ENCODE measurements around the gene NSD2. TPM values are rescaled to one million over a fixed set of nuclear protein-coding genes. Genes with fewer than 3 reads are reported as not detected.
"Not testable (repeated sequence)": the region's sequence is repeated elsewhere in the genome, so short reads cannot be mapped to it uniquely, and the experiment has no call there.

Gene NSD2
- total RNA-seq, 1 donor from 2014 or later = 202 TPM

DNA sequence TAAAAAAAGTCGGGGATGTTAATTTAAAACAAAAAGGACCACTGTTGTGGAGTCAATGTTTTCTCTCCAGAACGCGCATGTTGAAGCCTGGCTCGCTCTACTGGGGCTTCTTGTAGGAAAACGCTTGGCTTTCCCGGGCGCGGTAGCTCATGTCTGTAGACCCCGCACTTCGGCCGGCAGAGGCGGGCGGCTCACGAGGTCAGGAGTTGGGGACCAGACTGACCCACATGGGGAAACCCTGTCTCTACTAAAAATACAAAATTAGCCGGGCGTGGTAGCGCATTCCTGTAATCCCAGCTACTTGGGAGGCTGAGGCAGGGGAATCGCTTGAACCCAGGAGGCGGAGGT is 122.0 kb downstream of the NSD2 start:
- H3K27me3 Mint-ChIP-seq (ENCODE audit: insufficient read depth) = no peaks in the 10 kb centered on the region
- no peak for DNase-seq (ENCODE audit: low spot score)
- peaks cover 42% of the 10 kb centered on the region for H3K36me3 Mint-ChIP-seq (ENCODE audit: low read depth)
- intact Hi-C loops (cut with micrococcal nuclease) = no loop called here
- H3K4me3 Mint-ChIP-seq = no peak overlapping the region
- peaks cover 25% of the 10 kb centered on the region for H3K9me3 Mint-ChIP-seq
- H3K27ac Mint-ChIP-seq = no peak overlapping the region
- H3K4me1 Mint-ChIP-seq (ENCODE audit: low read depth) = peaks cover 12% of the 10 kb centered on the region

GRCh38 chr4:1993718-1994516 is 122.7 kb downstream of the NSD2 start:
- H3K27ac Mint-ChIP-seq; H3K27me3 Mint-ChIP-seq (ENCODE audit: insufficient read depth); DNase-seq (ENCODE audit: low spot score); H3K4me3 Mint-ChIP-seq; intact Hi-C loops (cut with micrococcal nuclease): not testable (repeated sequence)
- Mint-ChIP-seq H3K36me3 (ENCODE audit: low read depth) (peaks cover 45% of the 10 kb centered on the region), H3K9me3 (peaks cover 33% of the 10 kb centered on the region), H3K4me1 (ENCODE audit: low read depth) (peaks cover 12% of the 10 kb centered on the region)

DNA sequence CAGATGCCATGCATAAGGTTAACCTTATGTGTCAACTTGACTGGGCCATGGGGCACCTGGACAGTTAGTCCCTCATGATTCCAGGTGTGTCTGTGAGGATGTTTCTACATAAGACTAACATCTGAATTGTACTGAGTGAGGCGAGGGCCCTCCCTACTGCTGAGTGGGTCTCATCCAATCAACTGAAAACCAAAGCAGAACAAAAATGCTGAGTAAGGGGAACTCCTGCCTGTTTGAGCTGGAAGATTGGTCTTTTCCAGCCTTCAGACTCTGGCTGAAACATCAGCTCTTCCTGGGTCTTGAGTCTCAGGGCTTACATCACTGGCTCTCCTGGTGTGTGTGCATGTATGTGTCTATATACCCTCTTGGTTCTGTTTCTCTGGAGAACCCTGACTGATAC is 123.7 kb downstream of the NSD2 start:
- Mint-ChIP-seq H3K4me3 (no peak overlapping the region), H3K36me3 (ENCODE audit: low read depth) (peaks cover 55% of the 10 kb centered on the region), H3K27me3 (ENCODE audit: insufficient read depth) (no peaks in the 10 kb centered on the region), H3K9me3 (peaks cover 43% of the 10 kb centered on the region), H3K27ac (no peak overlapping the region), H3K4me1 (ENCODE audit: low read depth) (peaks cover 12% of the 10 kb centered on the region)
- DNase-seq (ENCODE audit: low spot score) = no peak
- intact Hi-C loops (cut with micrococcal nuclease) = no loop called here

DNA sequence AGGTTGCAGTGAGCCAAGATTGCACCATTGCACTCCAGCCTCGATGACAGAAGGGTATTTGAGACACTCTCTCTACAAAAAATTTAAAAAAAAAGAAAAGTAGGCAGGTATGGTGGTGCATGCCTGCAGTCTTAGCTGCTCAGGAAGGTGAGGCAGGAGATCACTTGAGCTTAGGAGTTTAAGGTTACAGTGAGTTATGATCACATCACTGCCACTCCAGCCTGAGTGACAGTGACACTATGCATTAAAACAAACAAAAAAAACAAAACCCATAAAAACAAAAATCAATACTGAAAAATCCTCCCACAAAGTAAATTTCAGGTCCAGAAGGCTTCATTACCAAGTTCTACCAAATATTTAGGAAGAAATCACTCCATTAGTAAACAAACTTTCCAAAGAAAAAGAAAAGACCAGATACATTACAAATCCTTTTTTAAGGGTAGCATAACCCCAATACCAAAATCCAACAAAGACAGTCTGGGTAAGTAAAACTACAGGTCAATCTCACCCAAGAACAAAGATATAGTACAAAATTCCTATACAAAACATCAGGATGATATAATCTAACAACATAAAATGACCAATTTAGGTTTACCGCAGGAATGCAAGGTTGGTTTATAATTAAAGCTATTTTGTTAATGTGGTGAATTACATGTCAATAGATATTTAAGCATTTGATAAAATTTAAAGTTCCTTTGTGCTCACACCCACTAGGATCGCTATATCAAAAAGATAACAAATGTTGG is 125.8 kb downstream of the NSD2 start:
- H3K4me1 Mint-ChIP-seq (ENCODE audit: low read depth) = peaks cover 12% of the 10 kb centered on the region
- intact Hi-C loops (cut with micrococcal nuclease) = loop anchor here (1.0 kb wide), 2 partner anchors 9 to 126 kb away; partner anchors contain the start of gene NSD2
- H3K9me3 Mint-ChIP-seq = peaks cover 51% of the 10 kb centered on the region
- H3K27ac Mint-ChIP-seq = no peak overlapping the region
- no peaks in the 10 kb centered on the region for H3K27me3 Mint-ChIP-seq (ENCODE audit: insufficient read depth)
- DNase-seq (ENCODE audit: low spot score) = no peak
- H3K36me3 Mint-ChIP-seq (ENCODE audit: low read depth) = peaks cover 64% of the 10 kb centered on the region
- no peak overlapping the region for H3K4me3 Mint-ChIP-seq

DNA sequence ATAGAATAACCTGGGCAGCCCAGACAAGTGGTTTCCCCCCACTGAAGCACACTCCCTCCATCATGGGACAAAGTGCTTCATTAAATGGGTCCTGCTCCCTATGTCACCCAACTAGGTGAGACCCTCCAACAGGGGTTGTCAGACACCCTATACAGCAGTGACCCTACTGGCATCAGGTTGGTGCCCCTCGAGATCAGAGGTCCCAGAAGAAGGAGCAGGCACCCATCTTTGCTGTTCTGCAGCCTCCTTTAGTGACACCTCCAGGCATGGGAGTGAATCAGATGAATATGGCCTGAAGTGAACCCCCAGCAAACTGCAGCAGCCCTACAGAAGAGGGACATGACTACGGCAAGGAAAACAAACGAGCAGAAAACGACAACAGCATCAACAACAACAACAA is 126.5 kb downstream of the NSD2 start:
- intact Hi-C loops (cut with micrococcal nuclease) = no loop called here
- H3K27me3 Mint-ChIP-seq (ENCODE audit: insufficient read depth) = no peaks in the 10 kb centered on the region

DNA sequence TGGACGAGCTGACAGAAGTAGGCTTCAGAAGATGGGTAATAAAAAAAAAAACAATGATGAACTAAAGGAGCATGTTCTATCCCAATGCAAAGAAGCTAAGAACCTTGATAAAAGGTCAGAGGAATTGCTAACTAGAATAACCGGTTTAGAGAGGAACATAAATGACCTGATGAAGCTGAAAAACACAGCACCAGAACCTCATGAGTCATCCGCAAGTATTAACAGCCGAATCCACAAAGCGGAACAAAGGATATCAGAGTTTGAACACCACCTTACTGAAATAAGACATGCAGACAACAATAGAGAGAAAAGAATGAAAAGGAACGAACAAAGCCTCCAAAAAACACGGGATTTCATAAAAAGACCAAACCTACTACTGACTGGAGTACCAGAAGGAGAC is 127.1 kb downstream of the NSD2 start:
- Mint-ChIP-seq H3K9me3 (peaks cover 58% of the 10 kb centered on the region), H3K27ac (no peak overlapping the region), H3K36me3 (ENCODE audit: low read depth) (peaks cover 75% of the 10 kb centered on the region), H3K4me3 (no peak overlapping the region), H3K27me3 (ENCODE audit: insufficient read depth) (no peaks in the 10 kb centered on the region), H3K4me1 (ENCODE audit: low read depth) (peaks cover 21% of the 10 kb centered on the region)
- no peak for DNase-seq (ENCODE audit: low spot score)
- intact Hi-C loops (cut with micrococcal nuclease) = no loop called here

More for the DNA sequence above, 126.5 kb downstream of the NSD2 start:
- H3K4me3 Mint-ChIP-seq = no peak overlapping the region
- peaks cover 70% of the 10 kb centered on the region for H3K36me3 Mint-ChIP-seq (ENCODE audit: low read depth)
- H3K27ac Mint-ChIP-seq = no peak overlapping the region
- no peak for DNase-seq (ENCODE audit: low spot score)
- H3K4me1 Mint-ChIP-seq (ENCODE audit: low read depth) = peaks cover 15% of the 10 kb centered on the region
- H3K9me3 Mint-ChIP-seq = peaks cover 53% of the 10 kb centered on the region

DNA sequence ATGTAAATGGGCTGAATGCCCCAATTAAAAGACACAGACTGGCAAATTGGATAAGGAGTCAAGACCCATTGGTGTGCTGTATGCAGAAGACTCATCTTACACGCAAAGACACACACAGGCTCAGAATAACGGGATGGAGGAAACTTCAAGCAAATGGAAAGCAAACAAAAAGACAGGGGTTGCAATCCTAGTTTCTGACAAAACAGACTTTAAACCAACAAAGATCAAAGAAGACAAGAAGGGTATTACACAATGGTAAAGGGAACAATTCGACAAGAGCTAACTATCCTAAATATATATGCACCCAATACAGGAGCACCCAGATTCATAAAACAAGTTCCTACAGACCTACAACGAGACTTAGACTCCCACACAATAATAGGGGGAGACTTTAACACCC is 128.1 kb downstream of the NSD2 start:
- H3K27me3 Mint-ChIP-seq (ENCODE audit: insufficient read depth); intact Hi-C loops (cut with micrococcal nuclease); DNase-seq (ENCODE audit: low spot score); H3K27ac Mint-ChIP-seq; H3K4me3 Mint-ChIP-seq: not testable (repeated sequence)
- peaks cover 58% of the 10 kb centered on the region for H3K9me3 Mint-ChIP-seq
- peaks cover 21% of the 10 kb centered on the region for H3K4me1 Mint-ChIP-seq (ENCODE audit: low read depth)
- H3K36me3 Mint-ChIP-seq (ENCODE audit: low read depth) = peaks cover 76% of the 10 kb centered on the region

GRCh38 chr4:2003361-2003760 is 132.2 kb downstream of the NSD2 start:
- intact Hi-C loops (cut with micrococcal nuclease); H3K27me3 Mint-ChIP-seq (ENCODE audit: insufficient read depth): not testable (repeated sequence)
- H3K4me1 Mint-ChIP-seq (ENCODE audit: low read depth) = peaks cover 33% of the 10 kb centered on the region

GRCh38 chr4:2006367-2006766 is 135.2 kb downstream of the NSD2 start:
- Mint-ChIP-seq H3K4me3 (peak overlapping the region; percentile 92), H3K4me1 (ENCODE audit: low read depth) (peaks cover 40% of the 10 kb centered on the region), H3K27me3 (ENCODE audit: insufficient read depth) (no peaks in the 10 kb centered on the region), H3K27ac (no peak overlapping the region), H3K9me3 (peaks cover 7% of the 10 kb centered on the region), H3K36me3 (ENCODE audit: low read depth) (peaks cover 29% of the 10 kb centered on the region)
- DNase-seq (ENCODE audit: low spot score) = no peak
- intact Hi-C loops (cut with micrococcal nuclease) = loop anchor here (5.0 kb wide), 3 partner anchors 166 to 531 kb away; partner anchors contain the start of genes FAM193A, TACC3 and TMEM129

More at GRCh38 chr4:2003361-2003760, 132.2 kb downstream of the NSD2 start:
- not testable (repeated sequence) for H3K4me3 Mint-ChIP-seq; DNase-seq (ENCODE audit: low spot score); H3K27ac Mint-ChIP-seq
- Mint-ChIP-seq H3K36me3 (ENCODE audit: low read depth) (peaks cover 59% of the 10 kb centered on the region), H3K9me3 (peaks cover 31% of the 10 kb centered on the region)

GRCh38 chr4:2006956-2007653 is 135.9 kb downstream of the NSD2 start:
- Mint-ChIP-seq H3K27ac (peak overlapping the region; percentile 83), H3K4me1 (ENCODE audit: low read depth) (peaks cover 40% of the 10 kb centered on the region), H3K4me3 (peak overlapping the region; percentile 92), H3K9me3 (peaks cover 7% of the 10 kb centered on the region), H3K36me3 (ENCODE audit: low read depth) (peaks cover 29% of the 10 kb centered on the region), H3K27me3 (ENCODE audit: insufficient read depth) (peaks cover 4% of the 10 kb centered on the region)
- intact Hi-C loops (cut with micrococcal nuclease) = loop anchor here (5.0 kb wide), 3 partner anchors 165 to 530 kb away; partner anchors contain the start of genes FAM193A, TACC3 and TMEM129
- no peak for DNase-seq (ENCODE audit: low spot score)

GRCh38 chr4:2007804-2008670 is 136.8 kb downstream of the NSD2 start:
- Mint-ChIP-seq H3K27ac (peak overlapping the region; percentile 88), H3K36me3 (ENCODE audit: low read depth) (peaks cover 20% of the 10 kb centered on the region), H3K27me3 (ENCODE audit: insufficient read depth) (peaks cover 9% of the 10 kb centered on the region), H3K4me3 (peak overlapping the region; percentile 92), H3K9me3 (peaks cover 2% of the 10 kb centered on the region), H3K4me1 (ENCODE audit: low read depth) (peaks cover 34% of the 10 kb centered on the region)
- intact Hi-C loops (cut with micrococcal nuclease) = loop anchor here (2.0 to 5.0 kb wide), 5 partner anchors 164 to 661 kb away; partner anchors contain the start of genes FAM193A, RNF4, TACC3 and TMEM129
- no peak for DNase-seq (ENCODE audit: low spot score)

DNA sequence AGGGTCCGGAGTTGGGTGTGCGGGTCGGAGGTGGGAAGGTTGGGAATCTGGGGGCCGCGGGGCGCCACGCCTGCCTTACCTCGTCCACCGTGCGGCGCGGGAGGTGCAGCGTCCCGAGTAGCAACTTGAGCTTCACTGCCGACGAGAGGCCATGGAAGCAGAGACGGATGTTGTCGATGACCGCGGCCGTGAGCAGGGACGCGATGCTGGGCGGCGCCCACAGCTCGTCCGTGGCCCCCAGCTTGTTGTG is 137.4 kb downstream of the NSD2 start:
- H3K27me3 Mint-ChIP-seq (ENCODE audit: insufficient read depth) = peaks cover 13% of the 10 kb centered on the region
- peaks cover 31% of the 10 kb centered on the region for H3K4me1 Mint-ChIP-seq (ENCODE audit: low read depth)
- peaks cover 16% of the 10 kb centered on the region for H3K36me3 Mint-ChIP-seq (ENCODE audit: low read depth)
- peak overlapping the region; percentile 92 for H3K4me3 Mint-ChIP-seq
- H3K27ac Mint-ChIP-seq = peak overlapping the region; percentile 88
- H3K9me3 Mint-ChIP-seq = no peaks in the 10 kb centered on the region
- intact Hi-C loops (cut with micrococcal nuclease) = loop anchor here (2.0 to 5.0 kb wide), 5 partner anchors 164 to 662 kb away; partner anchors contain the start of genes FAM193A, RNF4, TACC3 and TMEM129
- DNase-seq (ENCODE audit: low spot score) = no peak
